H1 (cell line): ENCODE measurements around the gene CLCF1. TPM values are rescaled to one million over a fixed set of nuclear protein-coding genes. Genes with fewer than 3 reads are reported as not detected.

Source experiments
- BRCA1 ChIP-seq: IDR thresholded peaks from 2 replicates; pipeline ENCODE4 v1.6.1; 2012; ENCODE audit warnings: low read depth, low read length, improper control_type of control experiment
- EP300 ChIP-seq, 2 experiments: IDR thresholded peaks; 1 replicate in 1 of 2; 2 replicates in 1 of 2; pipeline ENCODE4 v1.6.1; 2011 to 2012; ENCODE audit warnings: low read depth in 2 of 2, low read length in 2 of 2, mild to moderate bottlenecking in 2 of 2, borderline replicate concordance in 1 of 2, inconsistent platforms in 1 of 2, moderate library complexity in 1 of 2
- polyA plus RNA-seq, 7 experiments: library from polyadenylated mRNA; depleted of rRNA in 3 of 7; stranded (reverse) in 5 of 7; unstranded in 2 of 7; fragments of >200 nt in 5 of 7; fragments of 200-250 nt in 2 of 7; gene quantifications; 1 replicate in 5 of 7; 2 replicates in 1 of 7; 4 replicates in 1 of 7; pipeline versions ENCODE4 v1.2.1 to v1.2.3, GENCODE V29; 2011 to 2013; ENCODE audit warnings: missing spikeins in 2 of 7, mixed read lengths in 2 of 7
- total RNA-seq: library from RNA; stranded (reverse); fragmentation: NEBNext Ultra II Directional; extraction: Animal tissue kit (Norgen Biotek cat#: 25700); gene quantifications from 2 replicates; pipeline ENCODE4 v1.2.1, GENCODE V29; 2021
- TF ChIP-seq, protein P1 (sequence below): IDR thresholded peaks from 2 replicates; pipeline ENCODE4 v1.6.1; 2011; ENCODE audit warnings: low read depth, mild to moderate bottlenecking, low read length; ENCODE audit not compliant: insufficient read depth

CLCF1 gene
- total and polyA plus RNA-seq, 2 of the 8 experiments (the other 6 are each of a cell fraction or from before 2014, with no cell fraction given) = 0.32 to 1.2 TPM

DNA sequence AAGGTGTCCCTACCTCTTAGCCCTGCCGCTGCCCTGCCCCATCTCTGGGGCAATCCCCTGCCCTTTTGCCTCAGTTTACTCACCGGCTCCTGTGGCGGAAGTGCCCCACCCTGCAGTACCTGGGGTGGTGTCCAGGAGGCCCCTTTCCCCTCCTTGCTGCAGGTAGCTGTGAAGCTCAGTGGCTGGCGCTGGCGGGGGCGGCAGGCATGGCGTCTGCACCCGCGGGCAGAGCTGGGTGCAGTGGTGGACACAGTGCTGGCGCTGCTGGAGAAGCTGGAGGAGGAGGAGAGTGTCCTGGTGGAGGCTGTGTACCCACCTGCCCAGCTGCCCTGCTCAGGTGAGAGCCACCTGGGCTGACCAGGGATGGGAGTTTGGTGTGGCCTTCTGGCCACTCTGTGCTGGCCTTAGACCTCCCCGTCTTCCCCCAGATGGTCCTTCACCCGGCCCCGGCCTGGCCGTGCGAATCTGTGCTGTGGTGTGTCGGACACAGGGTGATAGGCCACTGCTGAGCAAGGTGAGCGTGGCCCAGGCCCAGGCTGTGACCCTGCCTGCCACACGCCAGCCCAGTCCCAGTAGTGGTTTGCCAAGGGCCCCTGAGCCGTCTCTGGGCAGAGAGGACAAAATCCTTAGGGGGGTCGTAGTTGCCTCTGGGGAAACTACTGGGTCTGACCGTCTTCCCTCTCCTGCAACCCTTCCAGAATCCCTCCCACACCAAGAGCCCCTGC lies 46.1 kb upstream of the CLCF1 start (continued):
- no peak for TF ChIP-seq EP300 (IDR thresholded peaks at IDR 0.05; ENCODE audit: borderline replicate concordance in 1 of 2, low read depth in 2 of 2, low read length in 2 of 2)
- no peak for TF ChIP-seq BRCA1
- TF ChIP-seq, protein P1, sequence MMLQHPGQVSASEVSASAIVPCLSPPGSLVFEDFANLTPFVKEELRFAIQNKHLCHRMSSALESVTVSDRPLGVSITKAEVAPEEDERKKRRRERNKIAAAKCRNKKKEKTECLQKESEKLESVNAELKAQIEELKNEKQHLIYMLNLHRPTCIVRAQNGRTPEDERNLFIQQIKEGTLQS = no peak
